ENCODE data around the gene COL24A1. TPM values are rescaled to one million over a fixed set of nuclear protein-coding genes. Genes with fewer than 3 reads are reported as not detected.

COL24A1 gene
- total and polyA plus RNA-seq, 2 of the 8 experiments (the other 6 are each of a cell fraction or from before 2014, with no cell fraction given): 0.23 to 1.1 TPM

DNA sequence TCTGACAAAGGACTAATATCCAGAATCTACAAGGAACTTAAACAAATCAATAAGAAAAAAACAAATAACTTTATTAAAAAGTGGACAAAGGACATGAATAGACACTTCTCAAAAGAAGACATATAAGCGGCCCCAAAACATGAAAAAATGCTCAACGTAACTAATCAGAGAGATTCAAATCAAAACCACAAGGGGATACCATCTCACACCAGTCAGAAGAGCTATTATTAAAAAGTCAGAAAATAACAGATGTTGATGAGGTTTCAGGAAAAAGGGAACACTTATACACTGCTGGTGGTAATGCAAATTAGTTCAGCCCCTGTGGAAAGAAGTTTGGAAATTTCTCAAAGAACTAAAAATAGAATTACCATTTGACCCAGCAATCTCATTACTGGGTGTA, 102.2 kb downstream of the COL24A1 start:
- H3K9ac ChIP-seq (replicated peaks in 1 of 4; ENCODE audit: extremely low read depth in 1 of 4, low read depth in 3 of 4, low read length in 3 of 4): no peak overlapping the region
- FAIRE-seq: no peak
- TF ChIP-seq RFX5 (IDR thresholded peaks at IDR 0.05; ENCODE audit: borderline replicate concordance, low read depth, low read length) (no peak), POU5F1 (IDR thresholded peaks at IDR 0.05; ENCODE audit: low read depth, low read length) (no peak), MAFK (IDR thresholded peaks at IDR 0.05; ENCODE audit: low read depth, low read length) (no peak), YY1 (IDR thresholded peaks at IDR 0.05; ENCODE audit: low read depth, low read length) (no peak), CBX5 (IDR thresholded peaks at IDR 0.05; ENCODE audit: low read depth, low read length) (no peak), NANOG (IDR thresholded peaks at IDR 0.05; ENCODE audit: insufficient read depth, low read depth, low read length, poor library complexity, severe bottlenecking) (no peak), TCF12 (IDR thresholded peaks at IDR 0.05; ENCODE audit: low read depth, low read length) (no peak), TBP (IDR thresholded peaks at IDR 0.05; ENCODE audit: low read depth, low read length) (no peak), EP300 (IDR thresholded peaks at IDR 0.05; ENCODE audit: borderline replicate concordance in 1 of 2, low read depth in 2 of 2, low read length in 2 of 2) (no peak), KDM1A (IDR thresholded peaks at IDR 0.05; ENCODE audit: borderline replicate concordance, low read length) (no peak), SIN3A (conservative IDR thresholded peaks at IDR 0.05 in 1 of 2, IDR thresholded peaks at IDR 0.05 in 1 of 2; ENCODE audit: low read depth in 1 of 2, low read length in 2 of 2) (no peak), RBBP5 (IDR thresholded peaks at IDR 0.05; ENCODE audit: borderline replicate concordance, low read depth, low read length) (no peak), RXRA (IDR thresholded peaks at IDR 0.05; ENCODE audit: insufficient read depth, low read depth, low read length) (no peak), KDM4A (IDR thresholded peaks at IDR 0.05; ENCODE audit: low read depth, low read length, severe bottlenecking) (no peak), FOSL1 (IDR thresholded peaks at IDR 0.05; ENCODE audit: insufficient read depth, low read depth, low read length) (no peak)

More for the DNA sequence above, 102.2 kb downstream of the COL24A1 start:
- no peak overlapping the region for H2BK120ac ChIP-seq (replicated peaks; ENCODE audit: low read depth, low read length)
- H4K5ac ChIP-seq (ENCODE audit: insufficient read length, low read depth, low read length): no peak overlapping the region
- H4K8ac ChIP-seq (ENCODE audit: extremely low read depth, insufficient read depth, low read length): no peak overlapping the region
- no peaks in the 10 kb centered on the region for H3K9me3 ChIP-seq (ENCODE audit: insufficient read depth in 2 of 2, low read depth in 1 of 2, low read length in 1 of 2)
- H2AK5ac ChIP-seq (ENCODE audit: low read depth, low read length): no peak overlapping the region
- no peak overlapping the region for H2BK15ac ChIP-seq (ENCODE audit: low read length)
- H4K20me1 ChIP-seq (replicated peaks in 1 of 2; ENCODE audit: control insufficient read depth in 1 of 2, insufficient read depth in 2 of 2, low read length in 2 of 2): no peaks in the 10 kb centered on the region
- 93% methylated on average over 2 of the region's 2 CpGs; no CpG with 5 or more reads in 1 of the 2 experiments for WGBS, 2 experiments (ENCODE audit: extremely low coverage in 1 of 2, insufficient coverage in 1 of 2, insufficient read length in 1 of 2, insufficient replicate concordance in 2 of 2, low coverage in 1 of 2, low lambda C conversion rate in 2 of 2, missing lambda C conversion rate in 1 of 2)
- ChIA-PET CTCF (ENCODE audit: partially characterized antibody) (no interaction called here), POLR2A (ENCODE audit: partially characterized antibody) (no interaction called here)
- H3K79me2 ChIP-seq (ENCODE audit: control insufficient read depth in 1 of 2, insufficient read depth in 2 of 2, low read length in 2 of 2): no peaks in the 10 kb centered on the region
- no peak overlapping the region for H2BK12ac ChIP-seq (ENCODE audit: low read depth, low read length)
- no peak overlapping the region for H3K18ac ChIP-seq (ENCODE audit: extremely low read depth, low read length)
- no peak overlapping the region for H2BK20ac ChIP-seq (ENCODE audit: low read length)
- no peaks in the 10 kb centered on the region for H3K27me3 ChIP-seq (replicated peaks in 1 of 4; ENCODE audit: control insufficient read depth in 3 of 4, extremely low read depth in 1 of 4, insufficient read depth in 3 of 4, low read length in 3 of 4)
- H3K4me1 ChIP-seq (replicated peaks in 1 of 4; ENCODE audit: control insufficient read depth in 3 of 4, insufficient read depth in 4 of 4, low read length in 3 of 4): no peaks in the 10 kb centered on the region
- no peak overlapping the region for H4K91ac ChIP-seq (replicated peaks; ENCODE audit: insufficient read length, low read length)
- H3K23ac ChIP-seq (ENCODE audit: insufficient read length): no peak overlapping the region
- H3K79me1 ChIP-seq (ENCODE audit: low read depth, low read length): no peaks in the 10 kb centered on the region
- no peak overlapping the region for H3K4me2 ChIP-seq (ENCODE audit: insufficient read depth in 1 of 2, low read depth in 2 of 2, low read length in 2 of 2)
- H2BK5ac ChIP-seq (ENCODE audit: low read depth, low read length): no peak overlapping the region
- H2AFZ ChIP-seq (ENCODE audit: low read length): no peak overlapping the region
- no peaks in the 10 kb centered on the region for H3K36me3 ChIP-seq (ENCODE audit: control insufficient read depth in 2 of 4, insufficient read depth in 4 of 4, low read length in 3 of 4)
- no peak overlapping the region for H3K4me3 ChIP-seq (ENCODE audit: extremely low read depth in 1 of 4, insufficient read depth in 2 of 4, low read depth in 3 of 4, low read length in 4 of 4)
- no peaks in the 10 kb centered on the region for H3K23me2 ChIP-seq (ENCODE audit: low read depth, low read length)
- no peak overlapping the region for H3K4ac ChIP-seq (replicated peaks; ENCODE audit: insufficient read length, low read depth, low read length)
- no peak overlapping the region for H3K27ac ChIP-seq (ENCODE audit: low read depth, low read length)
- H3K56ac ChIP-seq (replicated peaks; ENCODE audit: insufficient read length, low read depth, low read length): no peak overlapping the region
- H3K14ac ChIP-seq (ENCODE audit: insufficient read length): no peak overlapping the region
- no peak for DNase-seq (ENCODE audit: low read depth in 1 of 2, low spot score in 2 of 2)

Data from H1 (cell line).